Measurements from ENCODE around the gene SLC2A8.

Gene SLC2A8

GRCh38 chr9:127395497-127396252 is 1.3 kb upstream of the SLC2A8 start:
- peaks cover 7% of the 10 kb centered on the region for H3K4me1 ChIP-seq
- no peaks in the 10 kb centered on the region for H3K9me3 ChIP-seq
- H3K36me3 ChIP-seq: no peaks in the 10 kb centered on the region
- H3K4me3 ChIP-seq (ENCODE audit: low read depth, low read length): peak overlapping the region; percentile 66; the same call in 1 of the 2 replicates
- DNase-seq: no peak
- TF ChIP-seq CTCF (IDR thresholded peaks at IDR 0.05; ENCODE audit: low read depth, low read length): no peak
- no peaks in the 10 kb centered on the region for H3K27me3 ChIP-seq

GRCh38 chr9:127396253-127396807 is 639 bp upstream of the SLC2A8 start:
- H3K9me3 ChIP-seq: no peaks in the 10 kb centered on the region
- no peaks in the 10 kb centered on the region for H3K36me3 ChIP-seq
- H3K27me3 ChIP-seq: no peaks in the 10 kb centered on the region
- no peak for TF ChIP-seq CTCF (IDR thresholded peaks at IDR 0.05; ENCODE audit: low read depth, low read length)
- H3K4me1 ChIP-seq: peaks cover 7% of the 10 kb centered on the region
- H3K4me3 ChIP-seq (ENCODE audit: low read depth, low read length): peak overlapping the region; percentile 66
- DNase-seq: no peak

- H3K36me3 ChIP-seq: no peaks in the 10 kb centered on the region
- no peaks in the 10 kb centered on the region for H3K27me3 ChIP-seq
- H3K4me1 ChIP-seq: peaks cover 9% of the 10 kb centered on the region
- peak; percentile 76 for DNase-seq
- TF ChIP-seq CTCF (IDR thresholded peaks at IDR 0.05; ENCODE audit: low read depth, low read length): peak; percentile 64
- no peaks in the 10 kb centered on the region for H3K9me3 ChIP-seq
- H3K4me3 ChIP-seq (ENCODE audit: low read depth, low read length): peak overlapping the region; percentile 53
Observed at GRCh38 chr9:127397646-127398274, 791 bp downstream of the SLC2A8 start.

GRCh38 chr9:127398275-127398647 is 1.3 kb downstream of the SLC2A8 start:
- DNase-seq: no peak
- peak overlapping the region; percentile 53 for H3K4me3 ChIP-seq (ENCODE audit: low read depth, low read length)
- no peak for TF ChIP-seq CTCF (IDR thresholded peaks at IDR 0.05; ENCODE audit: low read depth, low read length)
- H3K36me3 ChIP-seq: no peaks in the 10 kb centered on the region
- H3K4me1 ChIP-seq: peaks cover 9% of the 10 kb centered on the region
- no peaks in the 10 kb centered on the region for H3K9me3 ChIP-seq
- no peaks in the 10 kb centered on the region for H3K27me3 ChIP-seq

GRCh38 chr9:127398715-127399400 is 1.9 kb downstream of the SLC2A8 start:
- DNase-seq: no peak
- Histone ChIP-seq H3K27me3 (no peaks in the 10 kb centered on the region), H3K9me3 (no peaks in the 10 kb centered on the region), H3K36me3 (peaks cover 3% of the 10 kb centered on the region), H3K4me3 (ENCODE audit: low read depth, low read length) (no peak overlapping the region), H3K4me1 (peaks cover 9% of the 10 kb centered on the region)
- no peak for TF ChIP-seq CTCF (IDR thresholded peaks at IDR 0.05; ENCODE audit: low read depth, low read length)
